ENCODE results near the gene TRABD2B.

The TRABD2B gene

GRCh38 chr1:47808612-47809011, 188.6 kb downstream of the TRABD2B start:
- no peak for DNase-seq (ENCODE audit: insufficient read length, low spot score)
- FAIRE-seq: no peak
- no peak for TF ChIP-seq CTCF (IDR thresholded peaks at IDR 0.05; ENCODE audit: insufficient read depth, missing control alignments)

GRCh38 chr1:47805921-47806361, 191.2 kb downstream of the TRABD2B start:
- DNase-seq (ENCODE audit: insufficient read length, low spot score): no peak
- FAIRE-seq: no peak
- TF ChIP-seq CTCF (IDR thresholded peaks at IDR 0.05; ENCODE audit: insufficient read depth, missing control alignments): no peak

- no peak for TF ChIP-seq CTCF (IDR thresholded peaks at IDR 0.05; ENCODE audit: insufficient read depth, missing control alignments)
- DNase-seq (ENCODE audit: insufficient read length, low spot score) (no peak), FAIRE-seq (no peak)
These were observed 192.2 kb downstream of the TRABD2B start for GRCh38 chr1:47805018-47805417.

GRCh38 chr1:47803815-47804501, 193.2 kb downstream of the TRABD2B start:
- DNase-seq (ENCODE audit: insufficient read length, low spot score) (no peak), FAIRE-seq (no peak)
- no peak for TF ChIP-seq CTCF (IDR thresholded peaks at IDR 0.05; ENCODE audit: insufficient read depth, missing control alignments)

- TF ChIP-seq CTCF (IDR thresholded peaks at IDR 0.05; ENCODE audit: insufficient read depth, missing control alignments): no peak
- DNase-seq (ENCODE audit: insufficient read length, low spot score) (no peak), FAIRE-seq (no peak)
These were observed 199.6 kb downstream of the TRABD2B start for GRCh38 chr1:47797575-47797974.

- no peak for TF ChIP-seq CTCF (IDR thresholded peaks at IDR 0.05; ENCODE audit: insufficient read depth, missing control alignments)
- FAIRE-seq: no peak
- DNase-seq (ENCODE audit: insufficient read length, low spot score): no peak
These were observed 200.6 kb downstream of the TRABD2B start for GRCh38 chr1:47796626-47797025.

GRCh38 chr1:47795102-47795501, 202.1 kb downstream of the TRABD2B start:
- FAIRE-seq: no peak
- TF ChIP-seq CTCF (IDR thresholded peaks at IDR 0.05; ENCODE audit: insufficient read depth, missing control alignments): no peak
- no peak for DNase-seq (ENCODE audit: insufficient read length, low spot score)

All from D721Med (cell line).